A673 (cell line): Measurements from ENCODE around the gene METTL24. TPM values are rescaled to one million over a fixed set of nuclear protein-coding genes. Genes with fewer than 3 reads are reported as not detected.
"Not testable (repeated sequence)": the region's sequence is repeated elsewhere in the genome, so short reads cannot be mapped to it uniquely, and the experiment has no call there.

ENCODE experiments used
- BruUV-seq: library from RNA; stranded (reverse); fragments of 400-500 nt; replicated peaks from 2 replicates; lab custom pipeline; 2021; lab: Mats Ljungman, UMichigan
- CTCF ChIA-PET: fragments of 300-600 bp; sonication (Branson Sonifier 250); formaldehyde crosslinking; loops from one replicate; lab custom pipeline; 2022; ENCODE audit warnings: antibody characterized with exemption; lab: Charles Lee
- POLR2A ChIA-PET: fragments of 300-600 bp; sonication (Branson Sonifier 250); formaldehyde crosslinking; loops from one replicate; lab custom pipeline; 2022; ENCODE audit warnings: antibody characterized with exemption; ENCODE audit not compliant: low non-redundant PET; lab: Charles Lee
- DNase-seq: peaks from one replicate; pipeline ENCODE4 v3.0.0-alpha.2; 2015; ENCODE audit warnings: low spot score
- H3K27ac ChIP-seq: fragments of 200-600 bp; sonication (generic); 2 replicates; pipeline ENCODE4 v1.5.1; 2016; ENCODE audit warnings: mixed run types, low read depth, mild to moderate bottlenecking, mixed read lengths, antibody characterized with exemption, low read length; ENCODE audit not compliant: poor library complexity, severe bottlenecking
- H3K27me3 ChIP-seq: fragments of 200-600 bp; sonication (generic); replicated peaks from 2 replicates; pipeline ENCODE4 v1.6.1; 2017; ENCODE audit warnings: mixed run types, low read depth, mild to moderate bottlenecking, mixed read lengths, antibody characterized with exemption, low read length; ENCODE audit not compliant: insufficient read depth, poor library complexity
- H3K36me3 ChIP-seq: fragments of 200-600 bp; sonication (generic); 2 replicates; pipeline ENCODE4 v1.6.1; 2016; ENCODE audit warnings: mixed run types, mild to moderate bottlenecking, mixed read lengths, antibody characterized with exemption, low read length; ENCODE audit not compliant: insufficient read depth, poor library complexity, severe bottlenecking
- H3K4me1 ChIP-seq: fragments of 200-600 bp; sonication (generic); 2 replicates; pipeline ENCODE4 v1.6.1; 2017; ENCODE audit warnings: mixed run types, mild to moderate bottlenecking, mixed read lengths, antibody characterized with exemption, low read length; ENCODE audit not compliant: insufficient read depth, poor library complexity, severe bottlenecking
- H3K4me3 ChIP-seq: fragments of 200-600 bp; sonication (generic); 2 replicates; pipeline ENCODE4 v1.5.1; 2016; ENCODE audit warnings: low read depth, mixed run types, mild to moderate bottlenecking, mixed read lengths, low read length; ENCODE audit not compliant: poor library complexity, severe bottlenecking
- H3K9me3 ChIP-seq: fragments of 200-600 bp; sonication (generic); 2 replicates; pipeline ENCODE4 v1.6.1; 2016; ENCODE audit warnings: mixed run types, low read depth, mild to moderate bottlenecking, mixed read lengths, antibody characterized with exemption, low read length; ENCODE audit not compliant: poor library complexity, severe bottlenecking
- CTCF ChIP-seq: fragments of 300-800, 200-600 bp; sonication (generic); conservative IDR thresholded peaks from 2 replicates; pipeline ENCODE4 v1.5.1; 2017; ENCODE audit warnings: low read depth, mild to moderate bottlenecking, antibody characterized with exemption, low read length, moderate library complexity, mixed read lengths
- EZH2 ChIP-seq: fragments of 200-600 bp; sonication (generic); IDR thresholded peaks from 2 replicates; pipeline ENCODE4 v1.6.1; 2017; ENCODE audit warnings: borderline replicate concordance, low read depth, mild to moderate bottlenecking, mixed read lengths, antibody characterized with exemption, low read length; ENCODE audit not compliant: poor library complexity, severe bottlenecking
- intact Hi-C: fragments of 100-400 bp; cut with micrococcal nuclease; formaldehyde crosslinking; loops from one replicate; pipeline ENCODE4 v1.10.0; 2022; ENCODE audit not compliant: unreplicated experiment
- total RNA-seq: library from RNA; stranded (reverse); gene quantifications from 2 replicates; pipeline ENCODE4 v1.2.3, GENCODE V29; 2021

Gene METTL24
- total RNA-seq, 1 experiment from 2014 or later, result 6.4 TPM

- no peak overlapping the region for H3K4me3 ChIP-seq
- no peaks in the 10 kb centered on the region for H3K27me3 ChIP-seq
- CTCF ChIA-PET, result no interaction called here
- BruUV-seq, result no TSS peak
- no peaks in the 10 kb centered on the region for H3K36me3 ChIP-seq
- TF ChIP-seq CTCF, result no peak
- no peak for TF ChIP-seq EZH2
- H3K9me3 ChIP-seq, result no peaks in the 10 kb centered on the region
- intact Hi-C loops, result no loop called here
- DNase-seq, result no peak
- POLR2A ChIA-PET, result no interaction called here
- H3K27ac ChIP-seq, result no peak overlapping the region
- H3K4me1 ChIP-seq, result peaks cover 3% of the 10 kb centered on the region
Measured at GRCh38 chr6:110307368-110307767, 50.8 kb downstream of the METTL24 start.

- H3K4me3 ChIP-seq, BruUV-seq, H3K36me3 ChIP-seq, H3K9me3 ChIP-seq, H3K27ac ChIP-seq, DNase-seq, intact Hi-C loops, POLR2A ChIA-PET, CTCF ChIA-PET, H3K4me1 ChIP-seq, H3K27me3 ChIP-seq: not testable (repeated sequence)
Measured at GRCh38 chr6:110305832-110306231, 52.3 kb downstream of the METTL24 start.

- DNase-seq, CTCF ChIA-PET, POLR2A ChIA-PET, intact Hi-C loops, H3K9me3 ChIP-seq, H3K27ac ChIP-seq, H3K36me3 ChIP-seq, BruUV-seq, H3K4me1 ChIP-seq, H3K4me3 ChIP-seq, H3K27me3 ChIP-seq: not testable (repeated sequence)
Measured at GRCh38 chr6:110303692-110304091, 54.5 kb downstream of the METTL24 start.

GRCh38 chr6:110298916-110299315, 59.2 kb downstream of the METTL24 start:
- DNase-seq, result no peak
- no TSS peak for BruUV-seq
- no peak for TF ChIP-seq EZH2
- H3K4me3 ChIP-seq, result no peak overlapping the region
- ChIA-PET CTCF (no interaction called here), POLR2A (no interaction called here)
- peaks cover 41% of the 10 kb centered on the region for H3K4me1 ChIP-seq
- no peaks in the 10 kb centered on the region for H3K36me3 ChIP-seq
- H3K27ac ChIP-seq, result peak overlapping the region; percentile 0
- H3K27me3 ChIP-seq, result no peaks in the 10 kb centered on the region
- intact Hi-C loops, result loop anchor here (10.0 kb wide), 1 partner anchor 244 kb away; no protein-coding TSS in a partner anchor
- H3K9me3 ChIP-seq, result no peaks in the 10 kb centered on the region
